A549 (cell line): ENCODE results near the gene FGF2. TPM values are rescaled to one million over a fixed set of nuclear protein-coding genes. Genes with fewer than 3 reads are reported as not detected.

ENCODE experiments used
- ATAC-seq, 2 experiments: fragments of 200-7000 bp in 1 of 2; fragments of >200 bp in 1 of 2; cut with Nextera tagmentation in 1 of 2; cut with Tn5 transposase in 1 of 2; 3 replicates each; pipeline versions ENCODE4 v1.8.0 to v1.9.1; 2018 to 2020; ENCODE audit warnings: mild to moderate bottlenecking in 1 of 2, moderate library complexity in 1 of 2
- CTCF ChIA-PET: fragments of 300-600 bp; sonication (Branson Sonifier 250); formaldehyde crosslinking; extraction: SDS; loops from one replicate; lab custom pipeline; 2021; ENCODE audit warnings: antibody characterized with exemption, inconsistent platforms; lab: Yijun Ruan, JAX
- POLR2A ChIA-PET: fragments of 350-600 bp; formaldehyde crosslinking; extraction: SDS; loops from one replicate; lab custom pipeline; 2021; ENCODE audit warnings: antibody characterized with exemption, inconsistent platforms; lab: Yijun Ruan, JAX
- DNase-seq, 2 experiments: peaks; one replicate each; pipeline versions ENCODE4 v3.0.0 to v3.0.0-alpha.2; 2011 to 2016; ENCODE audit warnings: low read depth in 1 of 2, low spot score in 1 of 2
- FAIRE-seq: peaks from 2 replicates; lab custom pipeline; 2011; peaks lifted over from hg19 to GRCh38; lab: Jason Lieb, UNC
- H3K27ac ChIP-seq, 2 experiments: fragments of >200 bp; sonication (Bioruptor Twin); formaldehyde crosslinking; 3 replicates each; pipeline ENCODE4 v1.5.1; 2016 to 2017
- H3K4me1 ChIP-seq: fragments of >200 bp; sonication (Bioruptor Twin); formaldehyde crosslinking; 3 replicates; pipeline ENCODE4 v1.6.1; 2016
- H3K4me2 ChIP-seq: fragments of >200 bp; sonication (Bioruptor Twin); formaldehyde crosslinking; 3 replicates; pipeline ENCODE4 v1.6.1; 2016
- H3K4me3 ChIP-seq: fragments of >200 bp; sonication (Bioruptor Twin); formaldehyde crosslinking; 3 replicates; pipeline ENCODE4 v1.5.1; 2016
- H3K9me3 ChIP-seq: fragments of >200 bp; sonication (Bioruptor Twin); formaldehyde crosslinking; 3 replicates; pipeline ENCODE4 v1.6.1; 2016
- CBX2 ChIP-seq: fragments of 200-600 bp; sonication (generic); IDR thresholded peaks from 2 replicates; pipeline ENCODE4 v1.6.1; 2016; ENCODE audit warnings: low read depth, mild to moderate bottlenecking, borderline replicate concordance
- CHD2 ChIP-seq: fragments of 150-350 bp; IDR thresholded peaks from 2 replicates; pipeline ENCODE4 v1.6.1; 2014; ENCODE audit warnings: low read length; ENCODE audit not compliant: partially characterized antibody
- CTCF ChIP-seq: fragments of >200 bp; sonication (Bioruptor Twin); formaldehyde crosslinking; IDR thresholded peaks from 3 replicates; pipeline ENCODE4 v1.5.1; 2016
- E2F6 ChIP-seq: IDR thresholded peaks from 2 replicates; pipeline ENCODE4 v1.6.1; 2012; ENCODE audit warnings: low read depth, borderline replicate concordance
- EHF ChIP-seq: fragments of 250-450 bp; sonication (Bioruptor Pico); IDR thresholded peaks from 2 replicates; pipeline ENCODE4 v1.5.0; 2020; ENCODE audit warnings: mild to moderate bottlenecking
- EHMT2 ChIP-seq: fragments of 200-600 bp; sonication (generic); IDR thresholded peaks from 2 replicates; pipeline ENCODE4 v1.6.1; 2016; ENCODE audit warnings: antibody characterized with exemption, low read depth, mild to moderate bottlenecking, moderate library complexity
- HDAC2 ChIP-seq: fragments of 200-600 bp; sonication (generic); IDR thresholded peaks from 2 replicates; pipeline ENCODE4 v1.6.1; 2016
- HEYL ChIP-seq: fragments of 250-450 bp; sonication (Bioruptor Pico); IDR thresholded peaks from 2 replicates; pipeline ENCODE4 v1.8.0; 2021; ENCODE audit warnings: mild to moderate bottlenecking, moderate library complexity
- HOXA7 ChIP-seq: fragments of 250-450 bp; sonication (Bioruptor Pico); IDR thresholded peaks from 2 replicates; pipeline ENCODE4 v1.5.0; 2020; ENCODE audit warnings: mild to moderate bottlenecking, moderate library complexity
- HOXB5 ChIP-seq: fragments of 250-450 bp; sonication (Bioruptor Pico); IDR thresholded peaks from 2 replicates; pipeline ENCODE4 v1.5.0; 2020; ENCODE audit warnings: mild to moderate bottlenecking, moderate library complexity
- JUN ChIP-seq, 2 experiments: fragments of >200 bp; sonication (Bioruptor Twin); formaldehyde crosslinking; IDR thresholded peaks; 2 replicates in 1 of 2; 3 replicates in 1 of 2; pipeline ENCODE4 v1.6.1; 2016 to 2017
- JUNB ChIP-seq: fragments of >200 bp; sonication (Bioruptor Twin); formaldehyde crosslinking; IDR thresholded peaks from 2 replicates; pipeline ENCODE4 v1.6.1; 2016
- NPAS2 ChIP-seq: fragments of 250-450 bp; sonication (Bioruptor Pico); IDR thresholded peaks from 2 replicates; pipeline ENCODE4 v1.8.0; 2022; ENCODE audit warnings: mild to moderate bottlenecking, moderate library complexity, borderline replicate concordance
- NR3C1 ChIP-seq: fragments of >200 bp; sonication (Bioruptor Twin); formaldehyde crosslinking; IDR thresholded peaks from 3 replicates; pipeline ENCODE4 v1.6.1; 2017
- PBX3 ChIP-seq: IDR thresholded peaks from 2 replicates; pipeline ENCODE4 v1.6.1; 2012
- RAD21 ChIP-seq, 2 experiments: fragments of >200 bp in 1 of 2; sonication (Bioruptor Twin) in 1 of 2; formaldehyde crosslinking in 1 of 2; IDR thresholded peaks in 1 of 2; conservative IDR thresholded peaks in 1 of 2; 2 replicates in 1 of 2; 3 replicates in 1 of 2; pipeline ENCODE4 v1.6.1; 2012 to 2018; ENCODE audit warnings: inconsistent platforms in 1 of 2
- RCOR1 ChIP-seq: fragments of 150-350 bp; IDR thresholded peaks from 2 replicates; pipeline ENCODE4 v1.6.1; 2014; ENCODE audit warnings: antibody characterized with exemption, low read length, low read depth
- RNF2 ChIP-seq: fragments of 200-600 bp; sonication (generic); IDR thresholded peaks from 2 replicates; pipeline ENCODE4 v1.6.1; 2016; ENCODE audit warnings: low read depth, mild to moderate bottlenecking, antibody characterized with exemption, moderate library complexity, borderline replicate concordance
- SMC3 ChIP-seq: fragments of >200 bp; sonication (Bioruptor Twin); formaldehyde crosslinking; IDR thresholded peaks from 3 replicates; pipeline ENCODE4 v1.6.1; 2018; ENCODE audit warnings: inconsistent platforms
- USF2 ChIP-seq: fragments of 450-650 bp; IDR thresholded peaks from 2 replicates; pipeline ENCODE4 v1.6.1; 2014; ENCODE audit warnings: antibody characterized with exemption
- WGBS: methylation state at CpG from one replicate; pipeline ENCODE4 v1.1.6; 2017; ENCODE audit errors: missing lambda C conversion rate; 5-methylcytosine and 5-hydroxymethylcytosine counted together
- polyA plus RNA-seq, 4 experiments: library from polyadenylated mRNA; depleted of rRNA in 3 of 4; stranded (reverse); fragments of >200 nt; fragmentation: RNase III in 1 of 4; extraction: RNeasy Plus Mini Kit Qiagen cat#74134 plus additional on column Dnase treatment in 1 of 4; gene quantifications; 2 replicates in 3 of 4; 3 replicates in 1 of 4; pipeline ENCODE4 v1.2.3, GENCODE V29; 2011 to 2017

The FGF2 gene
- polyA plus RNA-seq, 2 of the 4 experiments (the other 2 are of a cell fraction), result 35.1 to 45.2 TPM

- 84% methylated on average over 1 of the region's 1 CpG for WGBS
- H3K4me3 ChIP-seq, result no peak overlapping the region
- peak overlapping the region; percentile 62 to 72; a peak in 5 of 6 replicates for H3K27ac ChIP-seq
- ATAC-seq (no peak), FAIRE-seq (no peak)
- POLR2A ChIA-PET, result interaction anchor here (0.6 kb wide), 1 partner anchor 13 kb away, joined by 3 read pairs; no protein-coding TSS in a partner anchor
- H3K4me2 ChIP-seq, result peak overlapping the region; percentile 89
- CTCF ChIA-PET, result interaction anchor here (1.2 to 2.3 kb wide), 4 partner anchors 9 to 80 kb away, joined by 3 to 9 read pairs (median 3); no protein-coding TSS in a partner anchor
- no peak for TF ChIP-seq HDAC2
- TF ChIP-seq PBX3, result no peak
- TF ChIP-seq NPAS2 (CRISPR knock-in tag), result no peak
- TF ChIP-seq EHMT2, result no peak
- TF ChIP-seq HEYL (CRISPR knock-in tag), result no peak
- TF ChIP-seq JUN (IDR thresholded peaks at IDR 0.05), result no peak
- TF ChIP-seq RAD21 (conservative IDR thresholded peaks at IDR 0.05 in 1 of 2, IDR thresholded peaks at IDR 0.05 in 1 of 2), result no peak
- no peak for TF ChIP-seq HOXA7 (CRISPR knock-in tag)
- TF ChIP-seq NR3C1, result no peak
- TF ChIP-seq USF2, result no peak
- TF ChIP-seq HOXB5, result no peak
- no peak for TF ChIP-seq JUNB
- no peak for TF ChIP-seq E2F6
- no peak for TF ChIP-seq CBX2
- no peak for TF ChIP-seq CTCF
- TF ChIP-seq CHD2, result no peak
- no peak for TF ChIP-seq RCOR1
- TF ChIP-seq, all 56 proteins: peak for 0
- no peaks in the 10 kb centered on the region for H3K9me3 ChIP-seq
- DNase-seq, result no peak
- peaks cover 99% of the 10 kb centered on the region for H3K4me1 ChIP-seq
These were observed 11.4 kb downstream of the FGF2 start for GRCh38 chr4:122838034-122838433.

GRCh38 chr4:122842392-122842791 lies 15.8 kb downstream of the FGF2 start:
- ATAC-seq (no peak), DNase-seq (no peak), FAIRE-seq (no peak)
- no peak overlapping the region for H3K4me3 ChIP-seq
- peak overlapping the region; percentile 19 for H3K4me2 ChIP-seq
- TF ChIP-seq RNF2, result no peak
- TF ChIP-seq SMC3, result no peak
- TF ChIP-seq HOXB5, result no peak
- TF ChIP-seq EHF (CRISPR knock-in tag), result no peak
- H3K9me3 ChIP-seq, result no peaks in the 10 kb centered on the region
- ChIA-PET POLR2A (no interaction called here), CTCF (no interaction called here)
- peak overlapping the region; percentile 32 to 58; a peak in 3 of 6 replicates for H3K27ac ChIP-seq
- H3K4me1 ChIP-seq, result peaks cover 78% of the 10 kb centered on the region
- 72% methylated on average over 1 of the region's 1 CpG for WGBS
